Kidney (tissue), 14 donors: Measurements from ENCODE around the gene TMCC1. TPM values are rescaled to one million over a fixed set of nuclear protein-coding genes. Genes with fewer than 3 reads are reported as not detected.

Experiments
- DNase-seq, 5 donors: peaks; one replicate each; pipeline ENCODE4 v3.0.0-alpha.2; 2013 to 2020
- FAIRE-seq: peaks from 2 replicates; lab custom pipeline; 2012; peaks lifted over from hg19 to GRCh38; lab: Jason Lieb, UNC
- H3K27ac ChIP-seq, 2 donors: one replicate each; pipeline ENCODE4 v1.7.0; 2013; ENCODE audit warnings: low read depth in 2 of 2, low read length in 2 of 2, inconsistent platforms in 1 of 2
- H3K27me3 ChIP-seq: one replicate; pipeline ENCODE4 v1.7.1; 2013; ENCODE audit warnings: low read length, inconsistent platforms; ENCODE audit not compliant: control insufficient read depth, insufficient read depth
- H3K36me3 ChIP-seq, 3 donors: one replicate each; pipeline versions ENCODE4 v1.7.0 to v1.7.1; 2013; ENCODE audit warnings: low read length in 3 of 3, control low read depth in 1 of 3, inconsistent platforms in 1 of 3; ENCODE audit not compliant: insufficient read depth in 3 of 3, control insufficient read depth in 2 of 3
- H3K4me1 ChIP-seq, 3 donors: one replicate each; pipeline versions ENCODE4 v1.7.0 to v1.7.1; 2013; ENCODE audit warnings: low read length in 3 of 3, inconsistent platforms in 1 of 3, low read depth in 1 of 3; ENCODE audit not compliant: control insufficient read depth in 2 of 3, insufficient read depth in 2 of 3
- H3K4me3 ChIP-seq, 3 donors: one replicate each; pipeline versions ENCODE4 v1.7.0 to v1.8.1; 2013; ENCODE audit warnings: low read length in 3 of 3, control low read depth in 1 of 3, inconsistent platforms in 1 of 3
- H3K9ac ChIP-seq, 3 donors: one replicate each; pipeline versions ENCODE4 v1.7.0 to v1.7.1; 2013; ENCODE audit warnings: low read length in 3 of 3, control low read depth in 1 of 3, inconsistent platforms in 1 of 3
- H3K9me3 ChIP-seq, 3 donors: one replicate each; pipeline versions ENCODE4 v1.7.0 to v1.7.1; 2013; ENCODE audit warnings: low read length in 3 of 3, control low read depth in 1 of 3, inconsistent platforms in 1 of 3; ENCODE audit not compliant: control insufficient read depth in 2 of 3, insufficient read depth in 1 of 3
- CTCF ChIP-seq: IDR thresholded peaks from 3 replicates; pipeline ENCODE4 v1.5.1; 2012; ENCODE audit warnings: mild to moderate bottlenecking, moderate library complexity, borderline replicate concordance; ENCODE audit not compliant: insufficient read depth; ENCODE audit errors: extremely low read depth
- intact Hi-C: fragments of 100-400 bp; cut with DNase I; formaldehyde crosslinking; loops from one replicate; pipeline ENCODE4 v1.11.1; 2022
- polyA plus RNA-seq: library from polyadenylated mRNA; stranded (reverse); fragments of 350-450 nt; fragmentation: Illumina TruSeq; extraction: RNeasy Lipid Tissue Mini Kit (QIAGEN cat#74804); gene quantifications from one replicate; pipeline ENCODE4 v1.2.3, GENCODE V29; 2014; ENCODE audit warnings: low read depth, low replicate concordance; ENCODE audit not compliant: insufficient read depth
- total RNA-seq: library from RNA; stranded (reverse); fragmentation: NEBNext Ultra II Directional; extraction: Animal tissue kit (Norgen Biotek cat#: 25700); gene quantifications from one replicate; pipeline ENCODE4 v1.2.1, GENCODE V29; 2021
- donor health status: control.
- donor health status: control.
- donor health status: control.
- donor health status: control.
- donor health status: control.
- donor health status: DM: yes; HTN: yes; CAD: no.
- donor health status: Normal renal cell carcinoma (clear cell type).

TMCC1 gene
- total and polyA plus RNA-seq, 2 donors from 2014 or later = 8.4 to 42.4 TPM

GRCh38 chr3:129657261-129658046 lies 236.1 kb downstream of the TMCC1 start:
- DNase-seq (no peak), FAIRE-seq (no peak)
- Histone ChIP-seq H3K36me3 (peaks cover 0 to 4% (median 4%) of the 10 kb centered on the region in 3 donors), H3K27me3 (no peaks in the 10 kb centered on the region), H3K4me1 (peaks cover 0 to 28% (median 13%) of the 10 kb centered on the region in 3 donors), H3K27ac (no peak overlapping the region), H3K4me3 (no peak overlapping the region), H3K9ac (no peak overlapping the region), H3K9me3 (no peaks in the 10 kb centered on the region)
- intact Hi-C loops = loop anchor here (10.0 kb wide), 1 partner anchor 167 kb away; no protein-coding TSS in a partner anchor
- no peak for TF ChIP-seq CTCF

GRCh38 chr3:129656659-129657247 lies 236.8 kb downstream of the TMCC1 start:
- Histone ChIP-seq H3K9me3 (no peaks in the 10 kb centered on the region), H3K27ac (no peak overlapping the region), H3K9ac (no peak overlapping the region), H3K4me3 (no peak overlapping the region), H3K36me3 (peaks cover 0 to 4% (median 4%) of the 10 kb centered on the region in 3 donors), H3K4me1 (peaks cover 0 to 21% (median 11%) of the 10 kb centered on the region in 3 donors), H3K27me3 (no peaks in the 10 kb centered on the region)
- no peak for TF ChIP-seq CTCF
- intact Hi-C loops = loop anchor here (10.0 kb wide), 1 partner anchor 168 kb away; no protein-coding TSS in a partner anchor
- no peak for DNase-seq
- no peak for FAIRE-seq

GRCh38 chr3:129655291-129655700 lies 238.2 kb downstream of the TMCC1 start:
- no peak overlapping the region for H3K9ac ChIP-seq
- peaks cover 0 to 21% (median 14%) of the 10 kb centered on the region in 3 donors for H3K4me1 ChIP-seq
- intact Hi-C loops = loop anchor here (10.0 kb wide), 1 partner anchor 170 kb away; no protein-coding TSS in a partner anchor
- H3K27ac ChIP-seq = no peak overlapping the region
- no peak for DNase-seq
- FAIRE-seq = no peak
- H3K36me3 ChIP-seq = peaks cover 0 to 8% (median 6%) of the 10 kb centered on the region in 3 donors
- H3K9me3 ChIP-seq = no peaks in the 10 kb centered on the region
- H3K4me3 ChIP-seq = no peak overlapping the region
- H3K27me3 ChIP-seq = no peaks in the 10 kb centered on the region
- no peak for TF ChIP-seq CTCF
